Endodermal cell (in vitro differentiated cells): ENCODE measurements around the gene PHKB. TPM values are rescaled to one million over a fixed set of nuclear protein-coding genes. Genes with fewer than 3 reads are reported as not detected.

Experiments
- DNase-seq: peaks from one replicate; pipeline ENCODE4 v3.0.0-alpha.2; 2017
- H3K27ac ChIP-seq: 2 replicates; pipeline ENCODE4 v1.5.1; 2013; ENCODE audit warnings: mild to moderate bottlenecking, low read depth, low read length, moderate library complexity
- H3K27me3 ChIP-seq: 2 replicates; pipeline ENCODE4 v1.6.1; 2013; ENCODE audit warnings: mild to moderate bottlenecking, low read length, moderate library complexity; ENCODE audit not compliant: insufficient read depth, control insufficient read depth, poor library complexity, severe bottlenecking
- H3K36me3 ChIP-seq: 2 replicates; pipeline ENCODE4 v1.7.0; 2013; ENCODE audit warnings: mild to moderate bottlenecking, low read length, moderate library complexity; ENCODE audit not compliant: control insufficient read depth, insufficient read depth
- H3K4me1 ChIP-seq: one replicate; pipeline ENCODE4 v1.7.0; 2013; ENCODE audit warnings: low read length; ENCODE audit not compliant: control insufficient read depth, insufficient read depth
- H3K4me3 ChIP-seq: 2 replicates; pipeline ENCODE4 v1.5.1; 2013; ENCODE audit warnings: mild to moderate bottlenecking, low read length, moderate library complexity
- H3K9ac ChIP-seq: 2 replicates; pipeline ENCODE4 v1.6.1; 2013; ENCODE audit warnings: mild to moderate bottlenecking, low read length, moderate library complexity; ENCODE audit not compliant: poor library complexity, severe bottlenecking; ENCODE audit errors: extremely low read depth
- H3K9me3 ChIP-seq: 2 replicates; pipeline ENCODE4 v1.6.1; 2013; ENCODE audit warnings: mild to moderate bottlenecking, low read length, moderate library complexity; ENCODE audit not compliant: control insufficient read depth
- H3K27ac Mint-ChIP-seq: 2 replicates; pipeline ENCODE4 v1.8.0; 2020; ENCODE audit warnings: mixed read lengths
- H3K27me3 Mint-ChIP-seq: 2 replicates; pipeline ENCODE4 v1.8.0; 2021; ENCODE audit warnings: mild to moderate bottlenecking, mixed read lengths; ENCODE audit not compliant: insufficient read depth
- H3K36me3 Mint-ChIP-seq: 2 replicates; pipeline ENCODE4 v1.8.0; 2020; ENCODE audit warnings: low read depth, mixed read lengths
- H3K4me1 Mint-ChIP-seq: 2 replicates; pipeline ENCODE4 v1.8.0; 2020; ENCODE audit warnings: mixed read lengths
- H3K4me3 Mint-ChIP-seq: 2 replicates; pipeline ENCODE4 v1.8.0; 2020; ENCODE audit warnings: mild to moderate bottlenecking, moderate library complexity, mixed read lengths
- H3K9me3 Mint-ChIP-seq: 2 replicates; pipeline ENCODE4 v1.8.0; 2020; ENCODE audit warnings: mild to moderate bottlenecking, mixed read lengths
- WGBS, 2 experiments: methylation state at CpG; one replicate each; pipeline versions ENCODE4 v1.1.5 to v1.1.7; 2013; ENCODE audit warnings: missing lambda C conversion rate in 2 of 2, mixed read lengths in 1 of 2; ENCODE audit not compliant: insufficient coverage in 1 of 2, insufficient read length in 1 of 2; 5-methylcytosine and 5-hydroxymethylcytosine counted together
- total RNA-seq, 2 donors: library from RNA; stranded (reverse); fragmentation: NEBNext Ultra II Directional in 1 of 2; extraction: Animal tissue kit (Norgen Biotek cat#: 25700) in 1 of 2; gene quantifications; 2 replicates in 1 of 2; 3 replicates in 1 of 2; pipeline ENCODE4 v1.2.1, GENCODE V29; 2021
- TF ChIP-seq, protein P1 (sequence below): fragments of 200-600 bp; sonication (generic); conservative IDR thresholded peaks from 2 replicates; pipeline ENCODE4 v1.5.0; 2021; ENCODE audit warnings: antibody characterized with exemption, mild to moderate bottlenecking

Gene PHKB
- total RNA-seq, 2 donors from 2014 or later: 51.0 to 71.8 TPM

DNA sequence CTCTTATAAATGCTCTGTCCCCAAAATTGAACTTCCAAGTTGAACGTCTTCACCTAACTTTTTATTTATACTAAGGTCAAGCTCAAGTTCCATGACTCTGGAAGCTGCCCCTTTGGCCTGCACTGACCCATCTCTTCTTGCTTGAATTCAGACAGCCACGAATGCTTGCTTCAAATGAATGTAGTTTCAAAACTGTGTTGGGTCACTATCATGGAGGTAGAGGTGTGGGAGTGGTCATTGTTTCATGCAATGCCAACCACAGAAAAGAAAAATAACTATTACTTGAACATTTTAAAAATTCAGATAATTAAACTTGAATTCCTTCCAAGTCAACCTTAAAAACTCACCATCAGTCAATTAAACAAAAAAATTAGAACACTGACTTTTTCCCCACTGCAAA is 2.8 kb upstream of the PHKB start:
- H3K27me3 Mint-ChIP-seq: no peaks in the 10 kb centered on the region
- Histone ChIP-seq H3K27ac (no peak overlapping the region), H3K4me1 (no peaks in the 10 kb centered on the region), H3K4me3 (no peak overlapping the region), H3K9ac (no peak overlapping the region), H3K36me3 (peaks cover 28% of the 10 kb centered on the region), H3K9me3 (no peaks in the 10 kb centered on the region), H3K27me3 (no peaks in the 10 kb centered on the region)
- WGBS, 2 experiments: 71 to 93% methylated on average over 1 to 2 of the region's 2 CpGs
- no peak overlapping the region for H3K4me3 Mint-ChIP-seq
- H3K27ac Mint-ChIP-seq: no peak overlapping the region
- peaks cover 30% of the 10 kb centered on the region for H3K36me3 Mint-ChIP-seq
- TF ChIP-seq, protein P1, sequence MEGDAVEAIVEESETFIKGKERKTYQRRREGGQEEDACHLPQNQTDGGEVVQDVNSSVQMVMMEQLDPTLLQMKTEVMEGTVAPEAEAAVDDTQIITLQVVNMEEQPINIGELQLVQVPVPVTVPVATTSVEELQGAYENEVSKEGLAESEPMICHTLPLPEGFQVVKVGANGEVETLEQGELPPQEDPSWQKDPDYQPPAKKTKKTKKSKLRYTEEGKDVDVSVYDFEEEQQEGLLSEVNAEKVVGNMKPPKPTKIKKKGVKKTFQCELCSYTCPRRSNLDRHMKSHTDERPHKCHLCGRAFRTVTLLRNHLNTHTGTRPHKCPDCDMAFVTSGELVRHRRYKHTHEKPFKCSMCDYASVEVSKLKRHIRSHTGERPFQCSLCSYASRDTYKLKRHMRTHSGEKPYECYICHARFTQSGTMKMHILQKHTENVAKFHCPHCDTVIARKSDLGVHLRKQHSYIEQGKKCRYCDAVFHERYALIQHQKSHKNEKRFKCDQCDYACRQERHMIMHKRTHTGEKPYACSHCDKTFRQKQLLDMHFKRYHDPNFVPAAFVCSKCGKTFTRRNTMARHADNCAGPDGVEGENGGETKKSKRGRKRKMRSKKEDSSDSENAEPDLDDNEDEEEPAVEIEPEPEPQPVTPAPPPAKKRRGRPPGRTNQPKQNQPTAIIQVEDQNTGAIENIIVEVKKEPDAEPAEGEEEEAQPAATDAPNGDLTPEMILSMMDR: no peak
- no peaks in the 10 kb centered on the region for H3K9me3 Mint-ChIP-seq
- H3K4me1 Mint-ChIP-seq: peaks cover 22% of the 10 kb centered on the region
- no peak for DNase-seq

DNA sequence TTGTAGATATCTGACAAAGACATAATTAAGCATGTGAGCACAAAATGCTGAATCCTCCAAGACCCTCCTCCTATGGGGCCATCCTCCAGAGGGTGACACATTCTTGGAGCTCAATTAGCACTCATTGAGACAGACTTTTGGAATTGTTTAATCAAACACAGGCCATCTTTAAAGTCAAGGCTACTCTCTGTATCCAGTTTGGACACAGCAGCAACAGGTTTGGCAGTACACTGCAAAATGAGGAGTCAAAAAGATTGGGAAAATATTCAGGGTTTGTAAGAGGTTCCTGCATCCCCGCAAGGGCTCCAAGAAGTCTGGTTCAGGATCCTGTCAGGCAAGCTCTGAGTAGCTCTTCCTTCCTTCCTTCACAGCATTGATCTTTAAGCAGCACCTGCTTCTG is 1.5 kb upstream of the PHKB start:
- peak overlapping the region; percentile 99 for H3K4me3 Mint-ChIP-seq
- 90 to 97% methylated on average over 1 of the region's 1 CpG for WGBS, 2 experiments
- Histone ChIP-seq H3K27me3 (no peaks in the 10 kb centered on the region), H3K9me3 (no peaks in the 10 kb centered on the region), H3K4me1 (no peaks in the 10 kb centered on the region), H3K27ac (no peak overlapping the region), H3K9ac (peak overlapping the region; percentile 84), H3K4me3 (peak overlapping the region; percentile 91), H3K36me3 (peaks cover 21% of the 10 kb centered on the region)
- peaks cover 21% of the 10 kb centered on the region for H3K36me3 Mint-ChIP-seq
- H3K4me1 Mint-ChIP-seq: peaks cover 27% of the 10 kb centered on the region
- TF ChIP-seq, protein P1: no peak
- H3K27me3 Mint-ChIP-seq: no peaks in the 10 kb centered on the region
- peak overlapping the region; percentile 96 for H3K27ac Mint-ChIP-seq
- no peak for DNase-seq
- H3K9me3 Mint-ChIP-seq: no peaks in the 10 kb centered on the region

DNA sequence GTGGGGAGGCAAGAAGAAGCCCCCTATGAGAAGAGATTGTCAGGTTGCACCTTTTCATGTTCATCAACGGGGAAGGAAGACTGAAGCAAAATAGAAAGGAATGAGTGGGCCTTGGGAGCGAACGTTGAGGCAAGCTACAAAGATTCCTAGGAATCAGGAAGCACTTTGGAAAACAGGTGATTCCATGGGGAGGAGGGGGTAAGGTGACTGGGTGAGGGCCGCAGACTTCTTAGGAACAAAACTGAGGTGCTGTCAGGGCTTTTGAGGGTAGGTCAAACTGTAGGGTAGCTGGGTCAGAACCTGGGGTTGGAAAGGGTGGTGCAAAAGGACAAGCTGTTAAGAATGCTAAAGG is 796 bp upstream of the PHKB start:
- TF ChIP-seq, protein P1: no peak
- Mint-ChIP-seq H3K27ac (peak overlapping the region; percentile 96), H3K36me3 (peaks cover 19% of the 10 kb centered on the region), H3K4me3 (peak overlapping the region; percentile 99), H3K9me3 (no peaks in the 10 kb centered on the region), H3K4me1 (peaks cover 27% of the 10 kb centered on the region), H3K27me3 (no peaks in the 10 kb centered on the region)
- H3K36me3 ChIP-seq: peaks cover 14% of the 10 kb centered on the region
- peak overlapping the region; percentile 91 for H3K4me3 ChIP-seq
- no peaks in the 10 kb centered on the region for H3K9me3 ChIP-seq
- WGBS, 2 experiments: 8% methylated on average over 4 of the region's 4 CpGs
- no peak for DNase-seq
- no peaks in the 10 kb centered on the region for H3K27me3 ChIP-seq
- peak overlapping the region; percentile 99 for H3K27ac ChIP-seq
- peak overlapping the region; percentile 84 for H3K9ac ChIP-seq
- no peaks in the 10 kb centered on the region for H3K4me1 ChIP-seq
